AG09309 (cell line): ENCODE results near the gene RRP1B.

Source experiments
- DNase-seq: peaks from one replicate; pipeline ENCODE4 v3.0.0-alpha.2; 2010; ENCODE audit warnings: low read depth
- H3K4me3 ChIP-seq: 2 replicates; pipeline ENCODE4 v1.5.1; 2011; ENCODE audit warnings: mild to moderate bottlenecking, low read depth, low read length, moderate library complexity; ENCODE audit not compliant: control insufficient read depth
- CTCF ChIP-seq: IDR thresholded peaks from 2 replicates; pipeline ENCODE4 v1.5.1; 2011; ENCODE audit warnings: mild to moderate bottlenecking, low read depth, low read length, inconsistent platforms; ENCODE audit not compliant: insufficient read depth, control insufficient read depth; ENCODE audit errors: missing control alignments

Gene RRP1B

GRCh38 chr21:43735236-43736091 is 76.1 kb downstream of the RRP1B start:
- H3K4me3 ChIP-seq: no peak overlapping the region
- no peak for TF ChIP-seq CTCF
- no peak for DNase-seq

GRCh38 chr21:43736224-43736883 is 77.0 kb downstream of the RRP1B start:
- no peak for TF ChIP-seq CTCF
- DNase-seq: no peak
- no peak overlapping the region for H3K4me3 ChIP-seq

- no peak for DNase-seq
- no peak overlapping the region for H3K4me3 ChIP-seq
- TF ChIP-seq CTCF: no peak
Measured at GRCh38 chr21:43737158-43737950, 78.0 kb downstream of the RRP1B start.

- no peak overlapping the region for H3K4me3 ChIP-seq
- DNase-seq: no peak
- no peak for TF ChIP-seq CTCF
Measured at GRCh38 chr21:43739621-43740435, 80.5 kb downstream of the RRP1B start.

GRCh38 chr21:43740497-43741156 is 81.3 kb downstream of the RRP1B start:
- DNase-seq: no peak
- H3K4me3 ChIP-seq: no peak overlapping the region
- TF ChIP-seq CTCF: no peak
